ENCODE results near the gene EIF3F. TPM values are rescaled to one million over a fixed set of nuclear protein-coding genes. Genes with fewer than 3 reads are reported as not detected.

EIF3F gene
- total RNA-seq, 2 experiments from 2014 or later: 227 to 229 TPM

GRCh38 chr11:8003187-8003586 lies 16.1 kb downstream of the EIF3F start:
- H3K4me3 Mint-ChIP-seq: no peak overlapping the region
- no peak overlapping the region for H3K27ac Mint-ChIP-seq
- no peaks in the 10 kb centered on the region for H3K27me3 Mint-ChIP-seq
- DNase-seq: no peak
- H3K36me3 Mint-ChIP-seq (ENCODE audit: low read depth): peaks cover 8% of the 10 kb centered on the region
- no peaks in the 10 kb centered on the region for H3K4me1 Mint-ChIP-seq
- POLR2A ChIA-PET: interaction anchor here (0.8 to 1.2 kb wide), 2 partner anchors 14 to 56 kb away, joined by 3 read pairs; no protein-coding TSS in a partner anchor
- CTCF ChIA-PET: interaction anchor here (1.0 to 7.1 kb wide), 4 partner anchors 17 to 96 kb away, joined by 3 to 80 read pairs (median 6); partner anchors contain the start of gene EIF3F
- H3K9me3 Mint-ChIP-seq: no peaks in the 10 kb centered on the region

GRCh38 chr11:8004008-8004407 lies 16.9 kb downstream of the EIF3F start:
- H3K4me1 Mint-ChIP-seq: no peaks in the 10 kb centered on the region
- ChIA-PET POLR2A (no interaction called here), CTCF (interaction anchor here (1.0 to 7.1 kb wide), 4 partner anchors 17 to 95 kb away, joined by 3 to 80 read pairs (median 6); partner anchors contain the start of gene EIF3F)
- peaks cover 6% of the 10 kb centered on the region for H3K36me3 Mint-ChIP-seq (ENCODE audit: low read depth)
- H3K27ac Mint-ChIP-seq: no peak overlapping the region
- no peak for DNase-seq
- H3K4me3 Mint-ChIP-seq: no peak overlapping the region
- no peaks in the 10 kb centered on the region for H3K9me3 Mint-ChIP-seq
- H3K27me3 Mint-ChIP-seq: peaks cover 2% of the 10 kb centered on the region

GRCh38 chr11:8005556-8005955 lies 18.4 kb downstream of the EIF3F start:
- POLR2A ChIA-PET: interaction anchor here (1.4 to 1.9 kb wide), 2 partner anchors 18 to 28 kb away, joined by 3 to 9 read pairs; partner anchors contain the start of gene EIF3F
- H3K36me3 Mint-ChIP-seq (ENCODE audit: low read depth): peaks cover 1% of the 10 kb centered on the region
- H3K4me3 Mint-ChIP-seq: no peak overlapping the region
- DNase-seq: no peak
- H3K4me1 Mint-ChIP-seq: no peaks in the 10 kb centered on the region
- H3K27me3 Mint-ChIP-seq: peaks cover 2% of the 10 kb centered on the region
- no peak overlapping the region for H3K27ac Mint-ChIP-seq
- CTCF ChIA-PET: interaction anchor here (1.3 to 7.1 kb wide), 11 partner anchors 11 to 94 kb away, joined by 3 to 80 read pairs (median 10); partner anchors contain the start of gene EIF3F
- no peaks in the 10 kb centered on the region for H3K9me3 Mint-ChIP-seq

GRCh38 chr11:8006349-8006977 lies 19.3 kb downstream of the EIF3F start:
- DNase-seq: peak; percentile 41
- no peaks in the 10 kb centered on the region for H3K36me3 Mint-ChIP-seq (ENCODE audit: low read depth)
- peaks cover 2% of the 10 kb centered on the region for H3K27me3 Mint-ChIP-seq
- ChIA-PET CTCF (interaction anchor here (0.8 to 7.1 kb wide), 14 partner anchors 11 to 93 kb away, joined by 3 to 80 read pairs (median 6); partner anchors contain the start of genes EIF3F and TUB), POLR2A (interaction anchor here (1.4 to 1.9 kb wide), 2 partner anchors 19 to 27 kb away, joined by 3 to 9 read pairs; partner anchors contain the start of gene EIF3F)
- no peaks in the 10 kb centered on the region for H3K4me1 Mint-ChIP-seq
- H3K9me3 Mint-ChIP-seq: no peaks in the 10 kb centered on the region
- no peak overlapping the region for H3K27ac Mint-ChIP-seq
- no peak overlapping the region for H3K4me3 Mint-ChIP-seq

GRCh38 chr11:8008212-8008611 lies 21.1 kb downstream of the EIF3F start:
- H3K9me3 Mint-ChIP-seq: no peaks in the 10 kb centered on the region
- CTCF ChIA-PET: interaction anchor here (0.9 to 7.1 kb wide), 5 partner anchors 10 to 91 kb away, joined by 3 to 80 read pairs (median 5); partner anchors contain the start of gene EIF3F
- H3K36me3 Mint-ChIP-seq (ENCODE audit: low read depth): no peaks in the 10 kb centered on the region
- H3K4me1 Mint-ChIP-seq: no peaks in the 10 kb centered on the region
- no peak overlapping the region for H3K27ac Mint-ChIP-seq
- peaks cover 2% of the 10 kb centered on the region for H3K27me3 Mint-ChIP-seq
- no peak for DNase-seq
- POLR2A ChIA-PET: interaction anchor here (1.2 kb wide), 1 partner anchor 9 kb away, joined by 4 read pairs; no protein-coding TSS in a partner anchor
- H3K4me3 Mint-ChIP-seq: no peak overlapping the region

GRCh38 chr11:8009856-8010255 lies 22.7 kb downstream of the EIF3F start:
- no peaks in the 10 kb centered on the region for H3K9me3 Mint-ChIP-seq
- no peaks in the 10 kb centered on the region for H3K36me3 Mint-ChIP-seq (ENCODE audit: low read depth)
- H3K4me3 Mint-ChIP-seq: no peak overlapping the region
- H3K27ac Mint-ChIP-seq: no peak overlapping the region
- POLR2A ChIA-PET: interaction anchor here (0.7 kb wide), 1 partner anchor 32 kb away, joined by 3 read pairs; no protein-coding TSS in a partner anchor
- DNase-seq: no peak
- H3K27me3 Mint-ChIP-seq: peaks cover 4% of the 10 kb centered on the region
- no peaks in the 10 kb centered on the region for H3K4me1 Mint-ChIP-seq
- CTCF ChIA-PET: interaction anchor here (1.0 to 7.1 kb wide), 4 partner anchors 9 to 89 kb away, joined by 3 to 80 read pairs (median 20); no protein-coding TSS in a partner anchor

GRCh38 chr11:8011371-8011770 lies 24.2 kb downstream of the EIF3F start:
- H3K4me1 Mint-ChIP-seq: no peaks in the 10 kb centered on the region
- ChIA-PET POLR2A (interaction anchor here (1.5 kb wide), 1 partner anchor 24 kb away, joined by 3 read pairs; the partner anchor contains the start of gene EIF3F), CTCF (interaction anchor here (0.6 to 4.4 kb wide), 5 partner anchors 8 to 1235 kb away, joined by 3 to 35 read pairs (median 3); partner anchors contain the start of gene EIF3F)
- H3K4me3 Mint-ChIP-seq: no peak overlapping the region
- H3K36me3 Mint-ChIP-seq (ENCODE audit: low read depth): no peaks in the 10 kb centered on the region
- no peaks in the 10 kb centered on the region for H3K9me3 Mint-ChIP-seq
- peaks cover 18% of the 10 kb centered on the region for H3K27me3 Mint-ChIP-seq
- no peak overlapping the region for H3K27ac Mint-ChIP-seq
- DNase-seq: no peak

- no peak overlapping the region for H3K4me3 Mint-ChIP-seq
Observed at GRCh38 chr11:8011981-8012444, 24.9 kb downstream of the EIF3F start.

GRCh38 chr11:8013833-8014232 lies 26.7 kb downstream of the EIF3F start:
- no peak overlapping the region for H3K4me3 Mint-ChIP-seq

More at GRCh38 chr11:8011981-8012444, 24.9 kb downstream of the EIF3F start:
- Mint-ChIP-seq H3K27ac (no peak overlapping the region), H3K27me3 (peaks cover 21% of the 10 kb centered on the region), H3K9me3 (no peaks in the 10 kb centered on the region), H3K4me1 (no peaks in the 10 kb centered on the region), H3K36me3 (ENCODE audit: low read depth) (no peaks in the 10 kb centered on the region)
- CTCF ChIA-PET: interaction anchor here (0.7 to 4.4 kb wide), 3 partner anchors 25 to 87 kb away, joined by 3 to 35 read pairs (median 4); partner anchors contain the start of gene EIF3F
- POLR2A ChIA-PET: interaction anchor here (1.5 kb wide), 1 partner anchor 25 kb away, joined by 3 read pairs; the partner anchor contains the start of gene EIF3F
- no peak for DNase-seq

GRCh38 chr11:8015753-8016239 lies 28.7 kb downstream of the EIF3F start:
- no peak overlapping the region for H3K27ac Mint-ChIP-seq
- no peak for DNase-seq
- H3K4me3 Mint-ChIP-seq: no peak overlapping the region
- H3K36me3 Mint-ChIP-seq (ENCODE audit: low read depth): no peaks in the 10 kb centered on the region
- peaks cover 41% of the 10 kb centered on the region for H3K27me3 Mint-ChIP-seq
- CTCF ChIA-PET: interaction anchor here (2.0 to 2.7 kb wide), 2 partner anchors 10 to 29 kb away, joined by 6 to 11 read pairs; partner anchors contain the start of gene EIF3F
- H3K9me3 Mint-ChIP-seq: no peaks in the 10 kb centered on the region
- POLR2A ChIA-PET: no interaction called here
- peaks cover 14% of the 10 kb centered on the region for H3K4me1 Mint-ChIP-seq

More at GRCh38 chr11:8013833-8014232, 26.7 kb downstream of the EIF3F start:
- no peaks in the 10 kb centered on the region for H3K36me3 Mint-ChIP-seq (ENCODE audit: low read depth)
- H3K4me1 Mint-ChIP-seq: peaks cover 6% of the 10 kb centered on the region
- no peak overlapping the region for H3K27ac Mint-ChIP-seq
- peaks cover 32% of the 10 kb centered on the region for H3K27me3 Mint-ChIP-seq
- DNase-seq: no peak
- ChIA-PET POLR2A (no interaction called here), CTCF (no interaction called here)
- H3K9me3 Mint-ChIP-seq: no peaks in the 10 kb centered on the region

- POLR2A ChIA-PET: no interaction called here
- H3K4me1 Mint-ChIP-seq: peaks cover 14% of the 10 kb centered on the region
- CTCF ChIA-PET: interaction anchor here (2.0 to 2.7 kb wide), 2 partner anchors 10 to 29 kb away, joined by 6 to 11 read pairs; partner anchors contain the start of gene EIF3F
- no peak for DNase-seq
- H3K9me3 Mint-ChIP-seq: no peaks in the 10 kb centered on the region
- H3K36me3 Mint-ChIP-seq (ENCODE audit: low read depth): no peaks in the 10 kb centered on the region
- no peak overlapping the region for H3K4me3 Mint-ChIP-seq
- H3K27ac Mint-ChIP-seq: no peak overlapping the region
- peaks cover 44% of the 10 kb centered on the region for H3K27me3 Mint-ChIP-seq
Observed at GRCh38 chr11:8016440-8016839, 29.3 kb downstream of the EIF3F start.

GRCh38 chr11:8017071-8017470 lies 29.9 kb downstream of the EIF3F start:
- POLR2A ChIA-PET: interaction anchor here (0.7 kb wide), 1 partner anchor 9 kb away, joined by 4 read pairs; no protein-coding TSS in a partner anchor

More at GRCh38 chr11:8017071-8017470, 29.9 kb downstream of the EIF3F start:
- Mint-ChIP-seq H3K36me3 (ENCODE audit: low read depth) (no peaks in the 10 kb centered on the region), H3K4me3 (no peak overlapping the region), H3K4me1 (peaks cover 14% of the 10 kb centered on the region), H3K27me3 (peaks cover 46% of the 10 kb centered on the region), H3K9me3 (no peaks in the 10 kb centered on the region), H3K27ac (no peak overlapping the region)
- DNase-seq: no peak
- CTCF ChIA-PET: interaction anchor here (1.3 to 2.7 kb wide), 5 partner anchors 9 to 76 kb away, joined by 3 to 11 read pairs (median 6); partner anchors contain the start of gene EIF3F
